Posterior vena cava (tissue), 2 donors: ENCODE measurements around the gene SNX2. TPM values are rescaled to one million over a fixed set of nuclear protein-coding genes. Genes with fewer than 3 reads are reported as not detected.
"Not testable (repeated sequence)": the region's sequence is repeated elsewhere in the genome, so short reads cannot be mapped to it uniquely, and the experiment has no call there.

Experiments used
- DNase-seq: peaks from one replicate; pipeline ENCODE4 v3.0.0-alpha.2; 2020; ENCODE audit warnings: low spot score
- intact Hi-C, 2 donors: fragments of 100-400 bp; cut with DNase I; formaldehyde crosslinking; loops; one replicate each; pipeline versions ENCODE4 v1.14.1 to v1.14.2; 2022 to 2023
- total RNA-seq, 2 donors: library from RNA; stranded (reverse); fragmentation: NEBNext Ultra II Directional; extraction: Animal tissue kit (Norgen Biotek cat#: 25700); gene quantifications; one replicate each; pipeline ENCODE4 v1.2.1, GENCODE V29; 2021
- donor health status: DM: yes; HTN: yes; CAD: no.
- donor health status: DM: yes; HTN: yes; CAD: no.

The SNX2 gene
- total RNA-seq, 2 donors from 2014 or later = 65.9 to 68.2 TPM

DNA sequence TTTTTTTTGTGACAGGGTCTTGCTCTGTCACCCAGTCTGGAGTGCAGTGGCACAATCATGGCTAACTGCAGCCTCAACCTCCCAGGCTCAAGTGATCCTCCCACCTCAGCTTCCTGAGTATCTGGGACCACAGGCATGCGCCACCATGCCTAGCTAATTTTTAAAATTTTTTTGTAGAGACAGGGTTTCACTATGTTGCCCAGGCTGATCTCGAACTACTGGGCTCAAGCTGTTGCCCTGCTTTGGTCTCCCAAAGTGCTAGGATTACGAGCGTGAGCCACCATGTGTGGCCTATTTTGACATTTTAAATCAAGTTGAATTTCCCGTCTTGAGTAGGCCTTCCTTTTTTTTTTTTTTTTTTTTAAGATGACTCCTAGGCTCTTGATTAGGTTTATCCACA lies 13.0 kb upstream of the SNX2 start:
- DNase-seq, intact Hi-C loops: not testable (repeated sequence)

DNA sequence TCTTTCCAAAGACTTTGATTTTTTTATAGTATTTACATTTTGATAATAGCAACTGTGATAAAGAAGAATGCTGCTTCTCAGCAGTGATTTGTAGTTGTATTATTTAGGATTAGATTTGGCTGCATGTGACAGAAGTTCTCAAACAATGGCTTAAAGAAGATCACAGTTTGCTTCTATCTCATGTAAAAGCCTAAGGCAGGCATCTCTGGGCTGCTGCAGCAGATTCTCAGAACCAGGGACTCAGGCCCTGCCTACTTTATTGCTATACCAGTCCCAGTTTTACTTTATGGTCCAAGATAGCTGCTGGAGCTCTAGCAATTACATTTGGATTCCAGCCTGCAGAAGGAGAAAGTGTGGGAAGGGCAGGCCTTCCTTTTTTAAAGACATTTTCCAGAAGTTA lies 8.8 kb upstream of the SNX2 start:
- DNase-seq = no peak
- intact Hi-C loops = no loop called here

GRCh38 chr5:122770477-122770876 lies 4.4 kb upstream of the SNX2 start:
- no peak for DNase-seq
- intact Hi-C loops = no loop called here

DNA sequence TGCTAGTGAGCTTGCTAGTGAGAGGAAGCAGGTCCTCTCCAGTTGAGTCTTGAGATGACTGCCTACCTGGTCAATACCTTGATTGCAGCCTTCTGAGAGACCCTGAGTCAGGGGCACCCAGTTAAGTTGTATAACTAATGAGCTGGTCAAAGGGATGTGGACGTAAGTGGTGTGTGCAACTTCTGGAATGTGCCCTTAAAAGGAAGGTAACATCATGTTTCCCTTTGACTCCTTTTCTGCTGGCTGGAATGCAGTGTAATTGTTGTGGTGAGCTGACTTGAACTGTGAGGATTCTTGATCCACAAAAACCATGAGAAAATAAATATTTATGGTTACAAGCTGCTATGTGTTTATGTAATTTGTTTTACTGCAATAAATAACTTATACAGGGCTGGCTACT lies 2.4 kb upstream of the SNX2 start:
- intact Hi-C loops = no loop called here
- DNase-seq = no peak

GRCh38 chr5:122773619-122774018 lies 1.3 kb upstream of the SNX2 start:
- intact Hi-C loops = no loop called here
- DNase-seq = no peak

DNA sequence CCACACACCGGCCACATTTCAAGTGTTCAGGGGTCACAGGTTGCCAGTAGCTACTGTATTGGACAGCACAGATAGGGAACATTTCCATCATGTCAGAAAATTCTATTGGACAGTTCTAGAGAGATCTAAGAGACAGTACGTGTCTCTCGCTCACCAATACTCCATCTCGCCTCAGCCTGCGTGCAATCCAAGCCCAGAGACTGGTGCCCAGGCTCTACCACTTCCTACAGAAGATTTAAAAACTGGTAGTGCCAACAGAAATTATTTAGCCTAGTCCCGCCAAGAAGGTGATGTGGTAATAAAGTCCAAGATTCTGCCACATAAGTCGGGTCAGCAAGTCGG lies 390 bp upstream of the SNX2 start:
- intact Hi-C loops = no loop called here
- DNase-seq = no peak

- no peak for DNase-seq
- intact Hi-C loops = no loop called here
Measured at GRCh38 chr5:122775550-122776542, 966 bp downstream of the SNX2 start.

DNA sequence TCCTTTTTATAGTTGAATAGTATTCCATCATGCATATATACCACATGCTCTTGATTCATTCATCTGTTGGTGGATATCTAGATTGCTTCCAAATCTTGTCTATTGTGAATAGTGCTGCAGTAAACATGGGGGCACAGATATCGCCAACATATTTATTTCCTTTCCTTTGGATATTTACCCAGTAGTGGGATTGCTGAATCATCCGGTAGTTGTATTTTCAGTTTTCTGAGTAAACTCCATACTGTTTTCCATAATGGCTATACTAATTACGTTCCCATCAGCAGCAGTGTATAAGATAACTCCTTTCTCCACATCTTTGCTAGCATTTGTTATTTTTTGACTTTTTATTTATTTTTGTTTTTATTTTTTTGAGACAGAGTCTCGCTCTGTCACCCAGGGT lies 3.3 kb downstream of the SNX2 start:
- no peak for DNase-seq
- intact Hi-C loops = no loop called here

GRCh38 chr5:122779451-122779850 lies 4.6 kb downstream of the SNX2 start:
- no peak for DNase-seq
- intact Hi-C loops = no loop called here

- intact Hi-C loops = no loop called here
- no peak for DNase-seq
Measured at GRCh38 chr5:122780296-122780695, 5.4 kb downstream of the SNX2 start.

DNA sequence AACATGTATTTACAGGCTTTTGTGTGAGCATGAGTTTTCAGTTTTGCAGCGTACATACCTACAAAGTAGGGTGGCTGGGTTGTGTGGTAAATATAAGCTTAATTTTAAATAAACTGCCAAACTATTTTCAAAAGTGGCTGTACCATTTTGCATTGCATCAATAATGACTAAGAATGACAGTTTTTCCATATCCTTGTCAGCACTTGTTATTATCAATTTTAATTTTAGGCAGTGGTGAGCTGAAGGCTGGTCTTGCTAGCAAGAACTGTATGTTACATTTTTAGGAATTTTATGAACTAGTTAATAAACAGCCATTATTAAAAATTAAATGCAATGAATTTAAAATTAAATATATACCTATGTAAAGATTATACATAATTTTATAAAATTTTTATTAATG lies 6.6 kb downstream of the SNX2 start:
- no peak for DNase-seq
- intact Hi-C loops = no loop called here

GRCh38 chr5:122785294-122785693 lies 10.4 kb downstream of the SNX2 start:
- intact Hi-C loops = no loop called here
- no peak for DNase-seq

- intact Hi-C loops = no loop called here
Measured at GRCh38 chr5:122788371-122788770, 13.5 kb downstream of the SNX2 start.

DNA sequence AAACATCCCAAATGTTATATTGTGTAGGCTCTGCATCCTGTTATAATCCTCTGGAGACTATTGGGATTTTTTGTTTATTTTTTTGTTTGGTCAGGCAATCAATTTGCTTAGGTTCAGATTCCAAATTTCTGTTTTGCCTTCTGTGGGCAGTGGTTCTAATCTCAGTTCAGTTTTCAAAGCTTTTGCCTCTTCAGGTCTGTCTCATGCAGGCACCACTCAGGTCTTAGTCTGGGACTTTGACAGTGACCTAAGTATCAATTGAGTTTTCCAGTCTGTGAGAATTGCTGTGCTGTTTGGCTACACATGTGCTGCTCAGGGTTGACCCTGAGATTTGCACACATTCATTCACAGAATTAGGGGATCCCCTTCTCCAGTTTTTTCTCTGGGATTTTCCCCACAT lies 14.1 kb downstream of the SNX2 start:
- intact Hi-C loops = no loop called here
- no peak for DNase-seq

More at GRCh38 chr5:122788371-122788770, 13.5 kb downstream of the SNX2 start:
- no peak for DNase-seq

GRCh38 chr5:122789461-122790171 lies 14.7 kb downstream of the SNX2 start:
- intact Hi-C loops = no loop called here
- DNase-seq = no peak

GRCh38 chr5:122790354-122791103 lies 15.6 kb downstream of the SNX2 start:
- intact Hi-C loops = no loop called here
- no peak for DNase-seq

DNA sequence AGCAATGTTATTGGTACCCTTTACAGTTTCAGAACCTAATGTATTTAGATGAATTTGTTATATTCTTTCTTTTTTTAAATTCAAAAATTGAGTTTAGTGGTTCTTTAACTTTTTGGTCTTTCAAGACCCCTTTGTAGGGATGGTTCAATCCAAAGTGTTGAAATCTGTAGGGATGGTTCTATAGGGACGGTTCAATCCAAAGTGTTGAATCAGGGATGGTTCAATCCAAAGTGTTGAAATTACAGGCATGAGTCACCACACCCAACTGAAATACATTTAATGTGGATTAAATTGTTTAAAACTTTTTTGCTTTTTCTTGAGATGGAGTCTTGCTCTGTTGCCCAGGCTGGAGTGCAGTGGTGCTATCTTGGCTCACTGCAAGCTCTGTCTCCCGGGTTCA lies 30.6 kb downstream of the SNX2 start:
- intact Hi-C loops = no loop called here
- DNase-seq = no peak

- DNase-seq = no peak
- intact Hi-C loops = no loop called here
Measured at GRCh38 chr5:122810405-122810804, 35.5 kb downstream of the SNX2 start.

DNA sequence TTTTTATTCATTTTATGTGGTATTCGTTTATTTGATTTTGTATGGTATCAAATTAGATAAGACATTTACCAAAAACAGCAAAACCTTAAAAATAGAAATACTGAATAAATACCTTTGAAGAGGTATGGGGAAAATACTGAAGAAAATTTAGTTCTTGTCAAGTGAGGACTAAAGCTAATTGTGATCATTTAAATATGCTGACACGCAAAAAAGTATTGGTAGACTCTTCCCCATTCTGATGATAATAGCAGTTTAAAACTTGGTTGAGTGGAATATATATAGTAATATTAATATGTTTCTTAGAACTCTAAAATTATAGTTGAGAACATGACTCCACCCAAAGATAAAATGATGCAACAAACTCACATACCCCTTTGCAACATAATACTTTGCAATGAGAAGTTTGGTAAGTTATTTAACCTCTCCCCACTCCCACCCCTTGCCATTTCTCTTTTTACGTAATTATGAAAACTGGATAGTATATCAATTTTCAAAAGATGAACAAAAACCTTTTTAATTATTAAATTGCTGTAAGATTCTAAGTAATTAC lies 40.4 kb downstream of the SNX2 start:
- intact Hi-C loops = no loop called here
- DNase-seq = no peak

GRCh38 chr5:122816756-122817155 lies 41.9 kb downstream of the SNX2 start:
- DNase-seq = no peak
- intact Hi-C loops = no loop called here
